HCT116 (cell line): ENCODE data around the gene NAB2.

Experiments used
- CTCF ChIP-seq, 3 experiments: fragments of 200-600 bp in 1 of 3; sonication (generic) in 1 of 3; IDR thresholded peaks in 2 of 3; conservative IDR thresholded peaks in 1 of 3; 2 replicates each; pipeline ENCODE4 v1.5.1; 2012 to 2017; ENCODE audit warnings: low read depth in 2 of 3, low read length in 2 of 3, antibody characterized with exemption in 1 of 3, borderline replicate concordance in 1 of 3, control low read depth in 1 of 3, mild to moderate bottlenecking in 1 of 3, mixed read lengths in 1 of 3, mixed run types in 1 of 3, moderate library complexity in 1 of 3; ENCODE audit not compliant: insufficient read depth in 1 of 3
- EGR1 ChIP-seq: IDR thresholded peaks from 2 replicates; pipeline ENCODE4 v1.6.1; 2012; ENCODE audit warnings: low read depth
- JUND ChIP-seq: IDR thresholded peaks from 2 replicates; pipeline ENCODE4 v1.6.1; 2012
- POLR2A ChIP-seq: IDR thresholded peaks from 2 replicates; pipeline ENCODE4 v1.7.0; 2011; ENCODE audit warnings: borderline replicate concordance; ENCODE audit not compliant: insufficient read depth, insufficient read length; ENCODE audit errors: extremely low read depth
- SIN3A ChIP-seq: IDR thresholded peaks from 2 replicates; pipeline ENCODE4 v1.6.1; 2012; ENCODE audit warnings: low read depth
- YY1 ChIP-seq: IDR thresholded peaks from 2 replicates; pipeline ENCODE4 v1.6.1; 2011; ENCODE audit warnings: low read length, low read depth, moderate library complexity, mild to moderate bottlenecking; ENCODE audit not compliant: insufficient replicate concordance; ENCODE audit errors: extremely low read depth

- no peak for TF ChIP-seq POLR2A
- TF ChIP-seq EGR1, result no peak
- TF ChIP-seq YY1, result no peak
- TF ChIP-seq JUND, result no peak
- no peak for TF ChIP-seq CTCF (IDR thresholded peaks at IDR 0.05 in 2 of 3, conservative IDR thresholded peaks at IDR 0.05 in 1 of 3; ENCODE audit: borderline replicate concordance in 1 of 3, insufficient read depth in 1 of 3, low read depth in 2 of 3, low read length in 2 of 3)
- TF ChIP-seq SIN3A, result no peak
Observed at GRCh38 chr12:57055824-57056223, 33.1 kb upstream of the NAB2 start.
